Hepatocyte (in vitro differentiated cells): Measurements from ENCODE around the gene USP44.

Experiments used
- EZH2 ChIP-seq: fragments of 200-600 bp; sonication (generic); IDR thresholded peaks from 2 replicates; pipeline ENCODE4 v1.6.1; 2016; ENCODE audit warnings: antibody characterized with exemption, mild to moderate bottlenecking, borderline replicate concordance
- TF ChIP-seq, protein P1 (sequence below): fragments of 200-600 bp; sonication (generic); IDR thresholded peaks from 2 replicates; pipeline ENCODE4 v1.5.1; 2016; ENCODE audit warnings: antibody characterized with exemption, mild to moderate bottlenecking; ENCODE audit not compliant: poor library complexity

- TF ChIP-seq, protein P1, sequence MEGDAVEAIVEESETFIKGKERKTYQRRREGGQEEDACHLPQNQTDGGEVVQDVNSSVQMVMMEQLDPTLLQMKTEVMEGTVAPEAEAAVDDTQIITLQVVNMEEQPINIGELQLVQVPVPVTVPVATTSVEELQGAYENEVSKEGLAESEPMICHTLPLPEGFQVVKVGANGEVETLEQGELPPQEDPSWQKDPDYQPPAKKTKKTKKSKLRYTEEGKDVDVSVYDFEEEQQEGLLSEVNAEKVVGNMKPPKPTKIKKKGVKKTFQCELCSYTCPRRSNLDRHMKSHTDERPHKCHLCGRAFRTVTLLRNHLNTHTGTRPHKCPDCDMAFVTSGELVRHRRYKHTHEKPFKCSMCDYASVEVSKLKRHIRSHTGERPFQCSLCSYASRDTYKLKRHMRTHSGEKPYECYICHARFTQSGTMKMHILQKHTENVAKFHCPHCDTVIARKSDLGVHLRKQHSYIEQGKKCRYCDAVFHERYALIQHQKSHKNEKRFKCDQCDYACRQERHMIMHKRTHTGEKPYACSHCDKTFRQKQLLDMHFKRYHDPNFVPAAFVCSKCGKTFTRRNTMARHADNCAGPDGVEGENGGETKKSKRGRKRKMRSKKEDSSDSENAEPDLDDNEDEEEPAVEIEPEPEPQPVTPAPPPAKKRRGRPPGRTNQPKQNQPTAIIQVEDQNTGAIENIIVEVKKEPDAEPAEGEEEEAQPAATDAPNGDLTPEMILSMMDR, result no peak
- no peak for TF ChIP-seq EZH2
Observed at GRCh38 chr12:95541436-95541835, 9.8 kb downstream of the USP44 start.
